WTC11 (cell line): Measurements from ENCODE around the gene PCGF1.

Experiments
- RELA ChIP-seq: sonication (generic); formaldehyde crosslinking; IDR thresholded peaks from 2 replicates; pipeline ENCODE4 v1.8.1; 2022; ENCODE audit warnings: missing genetic modification reagents, mild to moderate bottlenecking, borderline replicate concordance
- TEAD4 ChIP-seq: sonication (generic); formaldehyde crosslinking; IDR thresholded peaks from 2 replicates; pipeline ENCODE4 v1.8.0; 2022; ENCODE audit warnings: mild to moderate bottlenecking, missing genetic modification reagents

- TF ChIP-seq RELA (peak; percentile 61; the same call in 1 of the 2 replicates), TEAD4 (CRISPR knock-in tag) (no peak)
Observed at GRCh38 chr2:74472086-74472944, 35.2 kb downstream of the PCGF1 start, which contains the start of gene MRPL53.
